Keratinocyte (primary cell): ENCODE data around the gene NHSL1.

Experiments
- CTCF ChIP-seq, 3 experiments: IDR thresholded peaks in 1 of 3; conservative IDR thresholded peaks in 1 of 3; optimal IDR thresholded peaks in 1 of 3; 2 replicates in 2 of 3; 3 replicates in 1 of 3; pipeline versions ENCODE3 to v1.5.1; 2011; ENCODE audit warnings: low read length in 3 of 3, mild to moderate bottlenecking in 3 of 3, moderate library complexity in 2 of 3, control low read depth in 1 of 3, inconsistent platforms in 1 of 3; ENCODE audit not compliant: insufficient read depth in 2 of 3; ENCODE audit errors: extremely low read depth in 1 of 3
- EZH2 ChIP-seq: IDR thresholded peaks from one replicate; pipeline ENCODE4 v1.6.1; 2012; ENCODE audit warnings: inconsistent platforms, mild to moderate bottlenecking, low read length, moderate library complexity

- no peak for TF ChIP-seq CTCF (optimal IDR thresholded peaks at IDR 0.05 in 1 of 3, IDR thresholded peaks at IDR 0.05 in 1 of 3, conservative IDR thresholded peaks at IDR 0.05 in 1 of 3; ENCODE audit: extremely low read depth in 1 of 3, insufficient read depth in 2 of 3, low read length in 3 of 3)
- no peak for TF ChIP-seq EZH2
These were observed 861 bp upstream of the NHSL1 start for GRCh38 chr6:138500045-138500665.
